ENCODE measurements around the gene NDUFAF3. TPM values are rescaled to one million over a fixed set of nuclear protein-coding genes. Genes with fewer than 3 reads are reported as not detected.

NDUFAF3 gene
- polyA plus RNA-seq, 1 experiment: 89.5 TPM

DNA sequence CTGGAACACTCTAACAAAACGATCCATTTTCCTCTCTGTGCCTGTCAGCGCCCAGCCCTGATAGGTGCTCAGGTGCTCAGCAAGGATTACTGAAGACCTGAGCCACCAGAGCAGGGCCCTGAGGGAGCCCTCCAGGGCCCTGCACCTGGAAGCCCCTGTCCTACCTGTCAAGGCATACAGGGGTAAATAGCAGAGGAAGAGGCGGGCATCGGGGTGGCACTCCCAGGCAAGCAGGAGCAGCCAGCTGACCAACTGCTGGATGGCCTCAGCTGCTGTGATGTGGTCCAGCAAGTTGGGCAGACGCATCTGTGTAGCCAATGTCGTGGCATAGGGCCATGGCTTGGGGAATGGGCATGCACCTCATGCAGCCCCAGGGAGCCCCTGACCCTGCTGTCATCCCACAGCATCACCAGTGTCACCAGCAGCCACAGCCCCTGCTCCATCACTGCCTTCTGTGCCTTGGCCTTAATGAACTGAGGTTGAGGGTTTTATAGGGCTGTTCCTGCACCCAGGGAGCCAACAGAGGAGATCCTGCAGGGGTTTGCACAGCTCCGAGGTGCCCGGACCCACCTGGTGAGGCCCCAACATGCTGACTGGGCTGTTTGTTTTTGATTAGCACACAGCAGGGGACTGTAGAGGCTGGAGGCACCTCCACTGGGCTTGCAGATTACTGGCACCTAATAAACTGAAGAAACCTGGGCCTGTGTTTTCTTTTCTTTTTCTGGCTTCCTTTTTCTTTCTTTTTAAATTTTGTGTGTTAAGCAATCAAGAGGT is 22.6 kb upstream of the NDUFAF3 start:
- Histone ChIP-seq H3K4me3 (ENCODE audit: low read depth, low read length) (no peak overlapping the region), H3K36me3 (ENCODE audit: control insufficient read depth, insufficient read depth, low read length) (peaks cover 2% of the 10 kb centered on the region), H3K27me3 (ENCODE audit: control insufficient read depth, insufficient read depth, low read length) (no peaks in the 10 kb centered on the region)
- no peak for DNase-seq (ENCODE audit: low read depth)
- ChIA-PET POLR2A (no interaction called here), CTCF (interaction anchor here (1.0 kb wide), 1 partner anchor 8 kb away, joined by 3 read pairs; no protein-coding TSS in a partner anchor)
- no peak for TF ChIP-seq CTCF (IDR thresholded peaks at IDR 0.05; ENCODE audit: insufficient read depth, low read depth, low read length)

DNA sequence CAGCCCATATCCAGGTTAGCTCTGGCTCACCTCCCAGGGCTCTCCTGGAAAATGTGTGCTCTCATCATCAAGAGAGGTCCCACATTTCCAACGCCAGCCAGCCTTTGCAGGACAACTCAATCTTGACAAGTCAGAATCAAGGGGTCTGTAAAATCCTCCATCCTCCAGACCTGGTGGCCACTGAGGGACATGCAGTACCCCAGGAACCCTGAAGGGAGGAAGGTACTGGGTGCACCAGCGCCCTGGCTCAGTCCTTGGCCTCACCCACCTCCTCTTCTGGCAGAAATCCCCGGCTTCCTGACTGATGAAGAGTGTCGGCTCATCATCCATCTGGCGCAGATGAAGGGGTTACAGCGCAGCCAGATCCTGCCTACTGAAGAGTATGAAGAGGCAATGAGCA is 20.8 kb upstream of the NDUFAF3 start:
- ChIA-PET CTCF (interaction anchor here (1.1 to 1.2 kb wide), 3 partner anchors 9 to 93 kb away, joined by 4 to 5 read pairs (median 4); no protein-coding TSS in a partner anchor), POLR2A (no interaction called here)
- H3K36me3 ChIP-seq (ENCODE audit: control insufficient read depth, insufficient read depth, low read length): peaks cover 2% of the 10 kb centered on the region
- no peak overlapping the region for H3K4me3 ChIP-seq (ENCODE audit: low read depth, low read length)
- H3K27me3 ChIP-seq (ENCODE audit: control insufficient read depth, insufficient read depth, low read length): no peaks in the 10 kb centered on the region
- TF ChIP-seq CTCF (IDR thresholded peaks at IDR 0.05; ENCODE audit: insufficient read depth, low read depth, low read length): no peak
- no peak for DNase-seq (ENCODE audit: low read depth)

- CTCF ChIA-PET: interaction anchor here (5.1 to 6.2 kb wide), 2 partner anchors 15 to 17 kb away, joined by 30 to 46 read pairs; partner anchors contain the start of genes NDUFAF3 and P4HTM
These were observed 17.3 kb upstream of the NDUFAF3 start for GRCh38 chr3:49004352-49005302.

DNA sequence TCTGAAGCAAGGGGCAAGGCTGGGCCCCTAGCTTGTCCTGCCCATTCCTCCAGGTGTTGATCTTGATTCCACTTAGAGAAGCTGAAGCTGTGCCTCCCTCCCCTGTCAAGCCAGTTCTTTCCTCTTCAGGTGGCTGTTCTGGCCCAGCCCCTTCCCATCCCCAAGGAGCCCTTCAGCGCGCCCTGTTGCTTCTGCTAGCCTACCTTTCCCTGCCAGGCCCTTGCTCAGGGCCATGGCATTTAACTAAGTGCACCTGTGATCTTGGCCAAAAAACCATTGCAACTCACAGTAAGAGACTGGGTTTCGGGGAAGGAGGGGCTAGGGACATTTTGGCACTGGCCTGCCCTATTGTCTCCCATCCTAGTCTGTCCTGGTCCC is 16.6 kb upstream of the NDUFAF3 start:
- POLR2A ChIA-PET: no interaction called here
- no peak overlapping the region for H3K4me3 ChIP-seq (ENCODE audit: low read depth, low read length)
- no peaks in the 10 kb centered on the region for H3K27me3 ChIP-seq (ENCODE audit: control insufficient read depth, insufficient read depth, low read length)
- CTCF ChIA-PET: interaction anchor here (5.1 to 6.2 kb wide), 2 partner anchors 16 to 17 kb away, joined by 30 to 46 read pairs; partner anchors contain the start of genes NDUFAF3 and P4HTM
- TF ChIP-seq CTCF (IDR thresholded peaks at IDR 0.05; ENCODE audit: insufficient read depth, low read depth, low read length): no peak
- no peak for DNase-seq (ENCODE audit: low read depth)
- H3K36me3 ChIP-seq (ENCODE audit: control insufficient read depth, insufficient read depth, low read length): peaks cover 4% of the 10 kb centered on the region

More at GRCh38 chr3:49004352-49005302, 17.3 kb upstream of the NDUFAF3 start:
- POLR2A ChIA-PET: no interaction called here
- peaks cover 3% of the 10 kb centered on the region for H3K36me3 ChIP-seq (ENCODE audit: control insufficient read depth, insufficient read depth, low read length)
- TF ChIP-seq CTCF (IDR thresholded peaks at IDR 0.05; ENCODE audit: insufficient read depth, low read depth, low read length): no peak
- H3K4me3 ChIP-seq (ENCODE audit: low read depth, low read length): no peak overlapping the region
- DNase-seq (ENCODE audit: low read depth): no peak
- H3K27me3 ChIP-seq (ENCODE audit: control insufficient read depth, insufficient read depth, low read length): no peaks in the 10 kb centered on the region

- H3K4me3 ChIP-seq (ENCODE audit: low read depth, low read length): peak overlapping the region; percentile 96; the same call in 1 of the 2 replicates
- CTCF ChIA-PET: interaction anchor here (0.6 to 6.2 kb wide), 3 partner anchors 10 to 17 kb away, joined by 3 to 46 read pairs (median 30); partner anchors contain the start of genes NDUFAF3 and P4HTM
- no peak for TF ChIP-seq CTCF (IDR thresholded peaks at IDR 0.05; ENCODE audit: insufficient read depth, low read depth, low read length)
- no peaks in the 10 kb centered on the region for H3K27me3 ChIP-seq (ENCODE audit: control insufficient read depth, insufficient read depth, low read length)
- peaks cover 5% of the 10 kb centered on the region for H3K36me3 ChIP-seq (ENCODE audit: control insufficient read depth, insufficient read depth, low read length)
- no peak for DNase-seq (ENCODE audit: low read depth)
- POLR2A ChIA-PET: no interaction called here
These were observed 15.9 kb upstream of the NDUFAF3 start for GRCh38 chr3:49005998-49006397.

All from BJ (cell line).